OCI-LY7 (cell line): ENCODE results near the gene TPD52L1.

Source experiments
- EZH2phosphoT487 ChIP-seq: fragments of 200-600 bp; sonication (generic); IDR thresholded peaks from 2 replicates; pipeline ENCODE4 v1.6.1; 2018; ENCODE audit warnings: low read depth, borderline replicate concordance, mild to moderate bottlenecking, mixed run types, antibody characterized with exemption, low read length, moderate library complexity, mixed read lengths
- TF ChIP-seq, protein P1 (sequence below): fragments of 200-600 bp; sonication (generic); conservative IDR thresholded peaks from 2 replicates; pipeline ENCODE4 v1.5.1; 2014; ENCODE audit warnings: mild to moderate bottlenecking, antibody characterized with exemption, low read length, moderate library complexity, mixed read lengths

GRCh38 chr6:125217369-125217768 is 63.8 kb downstream of the TPD52L1 start:
- TF ChIP-seq, protein P1, sequence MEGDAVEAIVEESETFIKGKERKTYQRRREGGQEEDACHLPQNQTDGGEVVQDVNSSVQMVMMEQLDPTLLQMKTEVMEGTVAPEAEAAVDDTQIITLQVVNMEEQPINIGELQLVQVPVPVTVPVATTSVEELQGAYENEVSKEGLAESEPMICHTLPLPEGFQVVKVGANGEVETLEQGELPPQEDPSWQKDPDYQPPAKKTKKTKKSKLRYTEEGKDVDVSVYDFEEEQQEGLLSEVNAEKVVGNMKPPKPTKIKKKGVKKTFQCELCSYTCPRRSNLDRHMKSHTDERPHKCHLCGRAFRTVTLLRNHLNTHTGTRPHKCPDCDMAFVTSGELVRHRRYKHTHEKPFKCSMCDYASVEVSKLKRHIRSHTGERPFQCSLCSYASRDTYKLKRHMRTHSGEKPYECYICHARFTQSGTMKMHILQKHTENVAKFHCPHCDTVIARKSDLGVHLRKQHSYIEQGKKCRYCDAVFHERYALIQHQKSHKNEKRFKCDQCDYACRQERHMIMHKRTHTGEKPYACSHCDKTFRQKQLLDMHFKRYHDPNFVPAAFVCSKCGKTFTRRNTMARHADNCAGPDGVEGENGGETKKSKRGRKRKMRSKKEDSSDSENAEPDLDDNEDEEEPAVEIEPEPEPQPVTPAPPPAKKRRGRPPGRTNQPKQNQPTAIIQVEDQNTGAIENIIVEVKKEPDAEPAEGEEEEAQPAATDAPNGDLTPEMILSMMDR = no peak
- TF ChIP-seq EZH2phosphoT487 = no peak
